ENCODE measurements around the gene GCSAM. TPM values are rescaled to one million over a fixed set of nuclear protein-coding genes. Genes with fewer than 3 reads are reported as not detected.

The GCSAM gene
- total RNA-seq, 1 experiment from 2014 or later = not detected

GRCh38 chr3:112095731-112096130 is 37.3 kb downstream of the GCSAM start:
- Histone ChIP-seq H2BK12ac (ENCODE audit: insufficient read length, low read depth, low read length) (no peak overlapping the region), H2BK20ac (ENCODE audit: low read depth, low read length, poor library complexity, severe bottlenecking) (no peak overlapping the region), H3K23me2 (ENCODE audit: insufficient read length, low read depth, low read length, poor library complexity, severe bottlenecking) (no peaks in the 10 kb centered on the region), H3K79me1 (ENCODE audit: insufficient read depth, low read depth, low read length, poor library complexity, severe bottlenecking) (no peaks in the 10 kb centered on the region), H3K27me3 (ENCODE audit: insufficient read depth, low read length) (no peaks in the 10 kb centered on the region), H3K9me3 (ENCODE audit: control insufficient read depth, low read depth, low read length) (no peaks in the 10 kb centered on the region), H3K9ac (ENCODE audit: extremely low read depth, insufficient read length, low read length) (no peak overlapping the region), H2BK120ac (ENCODE audit: low read depth, low read length, poor library complexity, severe bottlenecking) (no peak overlapping the region), H2BK15ac (ENCODE audit: low read depth, low read length) (no peak overlapping the region), H4K5ac (ENCODE audit: insufficient read length, low read depth, low read length) (no peak overlapping the region), H3K4me2 (ENCODE audit: insufficient read depth, insufficient read length, low read length) (no peak overlapping the region), H3K18ac (ENCODE audit: insufficient read length, low read depth, low read length) (no peak overlapping the region), H3K79me2 (ENCODE audit: insufficient read depth, low read length) (no peaks in the 10 kb centered on the region), H2AFZ (ENCODE audit: low read length) (no peak overlapping the region), H3K23ac (ENCODE audit: insufficient read length, low read depth, low read length) (no peak overlapping the region), H2BK5ac (ENCODE audit: insufficient read length, low read length) (no peak overlapping the region), H3T11ph (ENCODE audit: low read length) (no peak overlapping the region), H4K8ac (replicated peaks; ENCODE audit: insufficient read length, low read depth, low read length) (no peak overlapping the region), H4K91ac (ENCODE audit: insufficient read length, low read depth, low read length) (no peak overlapping the region), H3K4me1 (ENCODE audit: insufficient read depth, low read length) (peaks cover 9% of the 10 kb centered on the region), H3K4ac (ENCODE audit: low read depth, low read length) (no peak overlapping the region), H3K14ac (ENCODE audit: insufficient read depth, low read length) (no peak overlapping the region), H2AK5ac (ENCODE audit: insufficient read length, low read length) (no peak overlapping the region), H3K27ac (ENCODE audit: insufficient read length, low read depth, low read length) (no peak overlapping the region), H4K20me1 (ENCODE audit: control insufficient read depth, insufficient read depth, insufficient read length) (no peaks in the 10 kb centered on the region), H3K56ac (ENCODE audit: insufficient read length, low read depth, low read length) (no peak overlapping the region)
- TF ChIP-seq CTCF (conservative IDR thresholded peaks at IDR 0.05) = no peak
- no peak overlapping the region for H3K4me3 Mint-ChIP-seq
- no CpG with 5 or more reads among the region's 2 CpGs for WGBS (ENCODE audit: extremely low coverage, insufficient read length, low lambda C conversion rate)
- peaks cover 1% of the 10 kb centered on the region; the same call in 1 of the 2 replicates for H3K27me3 Mint-ChIP-seq (ENCODE audit: low read depth)
- H3K36me3 Mint-ChIP-seq (ENCODE audit: insufficient read depth in 1 of 3, low read depth in 3 of 3) = peaks cover 3 to 14% (median 7%) of the 10 kb centered on the region in 3 experiments; a peak in 4 of 7 replicates
- H3K27ac Mint-ChIP-seq = no peak overlapping the region
- DNase-seq = no peak
- H3K9me3 Mint-ChIP-seq = no peaks in the 10 kb centered on the region
- H3K4me1 Mint-ChIP-seq = peaks cover 17 to 31% of the 10 kb centered on the region in 2 experiments
